ENCODE results near the gene DYNLT2. TPM values are rescaled to one million over a fixed set of nuclear protein-coding genes. Genes with fewer than 3 reads are reported as not detected.

The DYNLT2 gene
- total and polyA plus RNA-seq, 2 of the 13 experiments (the other 11 are each of a cell fraction or from before 2014, with no cell fraction given): 2.1 to 4.3 TPM

Other genes starting within 250 kb of the DYNLT2 start
- 10.0 and 34.1 TPM in 2 replicates for gene WDR27, start 49.5 kb downstream of the DYNLT2 start, total RNA-seq (2016; rRNA removed; fragmentation: Illumina TruSeq; extraction: Trizol)
- 80.3 and 95.6 TPM in 2 replicates for gene WDR27, start 49.5 kb downstream of the DYNLT2 start, polyA plus RNA-seq (2011; rRNA removed)
- 24.9 and 29.9 TPM in 2 replicates for gene C6orf120, start 49.4 kb downstream of the DYNLT2 start, total RNA-seq (2016; rRNA removed; fragmentation: Illumina TruSeq; extraction: Trizol)
- gene C6orf120, start 49.4 kb downstream of the DYNLT2 start, polyA plus RNA-seq (2011; rRNA removed): 21.4 and 21.7 TPM in 2 replicates
- 42.1 and 58.5 TPM in 2 replicates for gene PHF10, start 27.1 kb downstream of the DYNLT2 start, total RNA-seq (2016; rRNA removed; fragmentation: Illumina TruSeq; extraction: Trizol)
- 84.1 and 88.0 TPM in 2 replicates for gene PHF10, start 27.1 kb downstream of the DYNLT2 start, polyA plus RNA-seq (2011; rRNA removed)
- gene ERMARD, start 50 bp upstream of the DYNLT2 start, total RNA-seq (2016; rRNA removed; fragmentation: Illumina TruSeq; extraction: Trizol): 8.4 and 10.7 TPM in 2 replicates
- gene ERMARD, start 50 bp upstream of the DYNLT2 start, polyA plus RNA-seq (2011; rRNA removed): 8.8 and 11.6 TPM in 2 replicates

Measured in HepG2 (cell line).